ENCODE results near the gene NPHS1.
"Not testable (repeated sequence)": the region's sequence is repeated elsewhere in the genome, so short reads cannot be mapped to it uniquely, and the experiment has no call there.

Gene NPHS1, protein sequence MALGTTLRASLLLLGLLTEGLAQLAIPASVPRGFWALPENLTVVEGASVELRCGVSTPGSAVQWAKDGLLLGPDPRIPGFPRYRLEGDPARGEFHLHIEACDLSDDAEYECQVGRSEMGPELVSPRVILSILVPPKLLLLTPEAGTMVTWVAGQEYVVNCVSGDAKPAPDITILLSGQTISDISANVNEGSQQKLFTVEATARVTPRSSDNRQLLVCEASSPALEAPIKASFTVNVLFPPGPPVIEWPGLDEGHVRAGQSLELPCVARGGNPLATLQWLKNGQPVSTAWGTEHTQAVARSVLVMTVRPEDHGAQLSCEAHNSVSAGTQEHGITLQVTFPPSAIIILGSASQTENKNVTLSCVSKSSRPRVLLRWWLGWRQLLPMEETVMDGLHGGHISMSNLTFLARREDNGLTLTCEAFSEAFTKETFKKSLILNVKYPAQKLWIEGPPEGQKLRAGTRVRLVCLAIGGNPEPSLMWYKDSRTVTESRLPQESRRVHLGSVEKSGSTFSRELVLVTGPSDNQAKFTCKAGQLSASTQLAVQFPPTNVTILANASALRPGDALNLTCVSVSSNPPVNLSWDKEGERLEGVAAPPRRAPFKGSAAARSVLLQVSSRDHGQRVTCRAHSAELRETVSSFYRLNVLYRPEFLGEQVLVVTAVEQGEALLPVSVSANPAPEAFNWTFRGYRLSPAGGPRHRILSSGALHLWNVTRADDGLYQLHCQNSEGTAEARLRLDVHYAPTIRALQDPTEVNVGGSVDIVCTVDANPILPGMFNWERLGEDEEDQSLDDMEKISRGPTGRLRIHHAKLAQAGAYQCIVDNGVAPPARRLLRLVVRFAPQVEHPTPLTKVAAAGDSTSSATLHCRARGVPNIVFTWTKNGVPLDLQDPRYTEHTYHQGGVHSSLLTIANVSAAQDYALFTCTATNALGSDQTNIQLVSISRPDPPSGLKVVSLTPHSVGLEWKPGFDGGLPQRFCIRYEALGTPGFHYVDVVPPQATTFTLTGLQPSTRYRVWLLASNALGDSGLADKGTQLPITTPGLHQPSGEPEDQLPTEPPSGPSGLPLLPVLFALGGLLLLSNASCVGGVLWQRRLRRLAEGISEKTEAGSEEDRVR (N-terminal part only)

DNA sequence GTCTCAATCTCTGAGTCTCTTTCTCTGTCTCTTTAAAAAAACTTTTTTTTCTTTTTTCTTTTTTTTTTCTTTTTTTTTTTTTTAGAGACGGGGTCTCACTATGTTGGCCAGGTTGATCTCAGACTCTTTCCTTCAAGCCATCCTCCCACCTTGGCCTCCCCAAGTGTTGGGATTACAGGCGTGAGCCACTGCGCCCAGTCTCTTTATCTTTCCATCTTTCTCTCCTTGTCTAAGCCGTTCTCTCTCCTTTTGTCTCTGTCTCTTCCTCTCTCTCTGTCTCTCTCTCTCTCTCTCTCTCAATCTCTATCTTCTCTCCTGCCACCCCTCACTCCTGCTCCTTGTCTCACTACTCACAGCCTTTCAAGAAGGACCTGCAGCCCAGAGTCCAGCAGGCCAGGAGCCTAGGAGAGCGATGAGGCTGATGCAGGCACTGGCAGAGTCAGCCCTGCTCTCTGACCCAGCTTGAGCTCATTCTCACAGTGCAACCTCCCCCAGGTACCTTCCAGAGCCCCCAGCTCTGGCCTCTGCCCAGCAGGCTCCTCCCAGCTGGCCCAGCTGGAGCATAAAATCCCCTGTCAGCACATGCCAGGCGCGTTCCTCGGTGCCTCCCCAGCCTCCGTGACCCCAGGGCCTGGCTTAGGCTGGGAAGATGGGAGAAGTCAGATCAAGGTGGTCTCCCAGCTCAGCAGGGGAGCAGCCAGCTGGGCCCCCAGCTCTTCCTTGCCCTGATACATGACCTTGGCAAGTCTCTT is at the start of gene NPHS1:
NPHS1 (minus strand) TSS at position 476 of the 752 bp plus-strand sequence. CDS start 667 bp downstream, outside the sequence.
- no peak for DNase-seq (ENCODE audit: low spot score)

DNA sequence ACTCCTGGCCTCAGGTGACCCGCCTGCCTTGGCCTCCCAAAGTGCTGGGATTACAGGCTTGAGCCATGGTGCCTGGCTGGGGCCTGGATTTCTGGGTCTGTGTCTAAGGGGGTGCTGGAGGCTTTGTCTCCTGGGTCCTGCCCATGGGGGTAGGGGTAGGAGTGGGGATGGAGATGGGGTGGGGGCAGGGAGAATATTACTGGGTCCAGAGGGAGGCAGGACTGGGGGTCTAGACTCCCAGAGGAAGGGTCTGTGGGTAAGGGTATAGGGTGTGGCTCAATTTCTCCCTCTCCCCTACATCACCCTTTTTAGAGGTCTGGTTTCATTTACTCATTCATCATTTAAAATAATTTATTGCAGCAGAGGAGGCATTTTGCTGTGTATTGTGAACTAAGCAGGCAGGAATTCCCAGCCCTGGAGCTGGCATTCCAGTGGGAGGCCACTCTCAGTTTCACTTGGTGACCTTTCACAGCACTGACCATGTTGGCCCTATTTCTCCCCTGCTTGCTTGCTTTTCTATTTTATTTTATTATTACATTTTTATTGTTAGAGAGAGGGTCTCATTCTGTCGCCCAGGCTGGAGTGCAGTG is 48.8 kb upstream of the NPHS1 start:
- DNase-seq (ENCODE audit: low spot score) = no peak

DNA sequence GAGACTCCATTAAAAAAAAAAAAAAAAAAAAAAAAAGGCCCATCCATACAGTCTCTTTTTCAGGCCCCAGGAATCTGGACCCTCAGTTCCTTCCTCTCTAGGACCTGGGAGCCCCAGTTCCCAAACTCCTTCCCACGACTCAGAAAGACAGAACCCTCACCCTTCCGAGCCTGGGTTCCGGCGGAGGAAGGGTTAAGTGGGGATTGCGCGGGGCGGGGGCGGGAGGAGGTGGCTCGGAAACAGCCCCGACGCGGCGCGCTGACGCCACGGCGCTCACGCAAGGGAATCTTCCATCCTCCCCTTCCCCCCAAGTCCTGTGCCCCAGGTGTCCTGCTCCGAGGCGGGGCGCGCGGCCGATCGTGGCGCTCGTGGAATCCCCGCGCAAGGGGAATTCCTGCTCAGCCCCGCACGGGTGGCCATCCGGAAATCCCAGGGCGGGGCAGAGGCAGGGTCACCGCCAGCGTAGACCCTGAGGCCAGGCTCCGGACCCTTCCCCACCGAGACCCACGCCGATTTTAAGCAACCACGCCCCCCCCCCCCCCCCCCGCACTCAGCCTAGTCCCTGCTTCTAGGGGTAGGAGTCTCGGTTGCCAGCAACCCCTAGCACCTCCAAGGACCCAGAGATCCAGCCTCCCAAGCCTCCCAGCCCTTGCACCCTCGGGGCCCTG is 47.4 kb upstream of the NPHS1 start:
- DNase-seq (ENCODE audit: low spot score) = peak; percentile 82

DNA sequence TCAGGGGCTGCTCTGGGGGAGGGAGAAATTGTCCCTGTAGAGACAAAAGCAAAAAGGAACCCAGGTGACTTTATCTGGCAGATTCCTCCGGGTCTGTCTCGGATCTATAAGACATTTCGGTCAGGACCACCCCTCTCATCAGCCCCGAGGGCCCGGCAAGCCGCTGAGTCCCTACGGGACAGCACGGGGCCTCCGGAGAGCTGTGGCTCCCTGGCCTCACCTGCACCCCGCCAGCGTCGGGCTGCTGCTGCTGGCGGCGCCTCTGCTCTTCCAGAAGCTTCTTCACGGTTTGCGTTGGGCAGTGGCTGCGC is 46.1 kb upstream of the NPHS1 start:
- DNase-seq (ENCODE audit: low spot score) = no peak

DNA sequence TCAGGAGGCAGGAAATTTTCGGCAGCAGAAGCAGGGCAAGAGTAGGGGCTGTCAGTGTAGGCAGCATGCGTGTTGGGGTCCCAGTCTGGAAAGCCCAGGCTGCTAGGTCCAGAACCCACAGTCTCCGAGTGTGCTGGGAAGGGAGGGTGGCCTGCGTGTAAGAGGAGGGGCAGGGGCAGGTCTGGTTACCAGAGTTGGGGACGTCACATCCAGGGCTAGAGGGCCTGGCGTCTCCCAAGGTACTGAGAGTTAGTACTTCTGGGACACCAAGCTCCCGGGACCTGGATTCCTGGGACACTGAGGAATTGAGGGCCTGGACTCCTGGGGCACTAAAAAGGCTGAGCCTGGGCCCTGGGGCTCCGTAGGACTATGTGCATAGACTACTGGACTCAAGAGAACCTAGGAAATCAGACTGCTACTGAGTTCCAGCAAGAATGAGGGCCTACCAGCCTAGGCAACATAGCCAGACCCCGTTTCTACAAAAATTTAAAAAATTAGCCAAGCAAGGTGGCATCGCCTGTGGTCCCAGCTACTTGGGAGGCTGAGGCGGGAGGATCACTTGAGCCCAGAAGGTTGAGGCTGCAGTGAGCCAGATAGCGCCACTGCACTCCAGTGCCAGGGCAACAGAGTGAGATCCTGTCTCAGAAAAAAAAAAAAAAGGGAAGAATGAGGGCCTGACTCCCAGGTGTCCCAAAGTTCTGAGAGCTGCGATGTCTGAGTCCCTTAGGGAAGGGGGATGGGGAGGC is 45.6 kb upstream of the NPHS1 start:
- no peak for DNase-seq (ENCODE audit: low spot score)

DNA sequence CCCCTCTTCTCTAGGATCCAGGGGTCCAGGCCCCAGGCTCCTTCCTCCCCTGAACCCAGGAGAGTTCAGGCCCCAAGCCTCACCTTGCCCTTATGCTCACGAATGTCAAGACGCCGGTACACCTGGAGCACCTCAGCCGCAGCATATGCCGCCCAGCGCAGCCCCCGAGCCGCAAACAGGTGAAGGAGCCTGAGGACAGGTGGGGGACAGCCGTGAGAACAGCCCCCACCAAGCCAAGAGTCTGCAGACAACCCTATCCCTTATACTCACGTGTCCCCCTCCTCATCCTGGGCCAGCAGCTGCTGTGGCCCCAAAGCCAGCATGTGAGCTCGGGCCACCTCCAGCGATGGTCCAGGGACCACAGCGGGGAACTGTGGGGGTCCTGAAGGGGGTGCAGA is 44.3 kb upstream of the NPHS1 start:
- DNase-seq (ENCODE audit: low spot score) = no peak

DNA sequence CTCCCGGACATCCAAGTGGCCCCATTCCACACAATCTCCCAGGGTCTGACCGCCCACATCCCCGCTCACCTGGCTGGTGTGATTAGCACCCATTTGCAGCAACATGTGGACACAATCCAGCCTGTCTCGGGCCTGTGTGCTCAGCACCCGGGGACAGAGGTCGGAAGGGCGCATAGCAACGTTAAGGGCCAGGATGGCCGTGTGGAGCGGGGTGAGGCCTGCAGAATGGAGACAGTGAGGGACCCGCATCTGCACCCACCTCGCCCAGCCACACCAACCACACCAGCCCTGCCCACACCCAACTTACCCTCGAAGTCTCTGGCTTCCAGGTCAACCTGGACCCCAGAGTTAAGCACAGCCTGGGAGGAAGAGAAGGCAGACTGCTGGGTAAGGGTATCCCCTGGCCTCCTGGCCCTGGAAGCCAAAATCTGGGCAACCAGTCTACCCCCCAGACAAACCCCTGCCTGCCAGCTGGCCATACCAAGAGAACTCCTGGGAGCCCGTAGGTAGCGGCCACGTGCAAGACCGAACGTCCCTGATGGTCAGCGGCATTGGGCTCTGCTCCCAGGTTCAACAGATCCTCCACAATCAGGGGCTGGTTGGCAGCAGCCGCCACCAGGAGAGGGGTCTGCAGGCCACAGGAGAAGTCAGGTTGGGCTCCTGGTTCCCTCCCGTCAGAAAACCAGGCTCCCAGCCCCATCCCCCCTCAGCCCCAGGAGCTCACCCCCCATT is 43.8 kb upstream of the NPHS1 start:
- no peak for DNase-seq (ENCODE audit: low spot score)

DNA sequence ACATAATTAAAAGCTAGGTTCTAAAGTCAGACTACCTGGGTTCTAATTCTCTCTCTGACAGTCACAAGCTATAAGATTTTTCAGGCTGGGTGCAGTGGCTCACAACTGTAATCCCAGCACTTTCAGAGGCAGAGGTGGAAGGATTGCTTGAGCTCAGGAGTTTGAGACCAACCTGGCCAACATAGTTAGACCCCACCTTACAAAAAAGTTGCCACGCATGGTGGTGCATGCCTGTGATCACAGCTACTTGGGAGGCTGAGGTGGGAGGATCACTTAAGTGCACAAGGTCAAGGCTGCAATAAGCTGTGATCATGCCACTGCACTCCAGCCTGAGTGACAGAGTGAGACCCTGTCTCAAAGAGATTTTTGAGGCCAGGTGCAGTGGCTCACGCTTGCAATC is 42.0 kb upstream of the NPHS1 start:
- DNase-seq (ENCODE audit: low spot score) = no peak

DNA sequence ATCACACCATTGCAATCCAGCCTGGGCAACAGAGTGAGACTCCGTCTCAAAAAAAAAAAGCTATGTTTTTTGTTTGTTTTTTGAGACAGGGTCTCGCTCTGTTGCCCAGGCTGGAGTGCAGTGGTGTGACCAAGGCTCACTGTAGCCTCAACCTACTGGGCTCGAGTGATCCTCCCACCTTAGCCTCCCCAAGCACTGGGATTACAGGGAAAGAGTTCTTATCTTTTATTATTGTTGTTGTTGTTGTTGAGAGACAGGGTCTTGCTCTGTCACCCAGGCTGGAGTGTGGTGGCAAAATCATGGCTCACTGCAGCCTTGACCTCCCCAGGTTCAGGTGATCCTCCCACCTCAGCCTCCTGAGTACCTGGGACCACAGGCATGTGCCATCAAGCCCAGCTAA is 39.5 kb upstream of the NPHS1 start:
- not testable (repeated sequence) for DNase-seq (ENCODE audit: low spot score)

DNA sequence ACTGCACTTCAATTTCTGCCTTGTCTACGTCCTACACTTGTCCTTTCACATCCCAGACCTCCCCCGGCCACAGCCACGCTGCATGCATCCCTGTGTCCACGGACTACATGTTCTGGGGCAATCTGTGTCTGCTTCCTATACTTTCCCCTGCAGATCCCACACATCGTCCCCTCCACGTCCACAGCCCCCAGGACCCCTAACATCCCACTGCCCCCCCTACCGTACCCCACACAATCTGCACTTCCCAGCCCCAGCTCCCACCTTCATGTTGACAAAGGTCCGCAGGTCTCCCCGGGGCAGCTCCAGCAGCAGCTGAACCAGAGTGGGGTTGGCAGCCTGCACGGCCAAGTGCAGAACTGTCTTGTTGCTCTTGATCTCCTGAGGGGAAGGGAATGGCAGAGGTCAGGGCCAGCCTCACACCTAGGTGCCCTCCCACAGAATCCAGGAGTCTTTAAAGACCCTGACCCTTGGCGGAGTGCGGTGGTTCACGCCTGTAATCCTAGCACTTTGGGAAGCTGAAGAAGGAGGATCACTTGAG is 37.9 kb upstream of the NPHS1 start:
- DNase-seq (ENCODE audit: low spot score) = no peak

DNA sequence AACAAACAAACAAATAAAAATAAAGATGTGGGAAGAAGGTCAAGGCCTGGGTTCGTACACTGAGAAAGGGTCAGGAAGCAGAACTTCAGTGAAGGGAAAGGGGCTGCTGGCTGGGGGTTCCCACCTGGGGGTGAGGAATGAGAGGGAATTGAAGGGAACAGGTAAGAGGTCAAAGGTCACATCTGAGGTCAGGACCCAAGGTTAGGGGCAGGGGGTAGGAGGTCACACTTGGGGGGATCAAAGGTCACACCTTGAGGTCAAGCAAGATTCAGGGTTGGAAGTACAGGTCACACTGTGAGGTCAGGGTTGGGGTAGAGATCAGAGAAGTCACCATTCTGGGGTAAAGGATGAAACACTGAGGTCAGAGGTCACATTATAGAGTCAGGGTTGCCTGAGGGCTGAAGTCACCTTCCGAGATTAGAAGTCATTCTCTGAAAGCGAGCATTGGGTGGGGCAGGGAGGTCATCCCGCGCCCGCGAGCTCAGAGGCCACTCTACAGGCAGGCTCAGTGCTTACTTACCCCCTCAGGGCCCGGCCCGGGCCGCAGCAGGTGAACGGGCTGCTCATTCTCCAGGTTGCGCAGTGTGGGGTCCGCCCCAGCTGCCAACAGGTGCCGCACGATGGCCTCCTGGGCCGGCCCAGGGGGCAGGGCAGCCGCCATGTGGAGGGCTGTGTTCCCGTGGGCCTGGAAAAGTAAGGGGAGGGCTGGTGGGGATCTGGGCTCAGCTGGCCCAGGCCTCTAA is 37.2 kb upstream of the NPHS1 start:
- no peak for DNase-seq (ENCODE audit: low spot score)

DNA sequence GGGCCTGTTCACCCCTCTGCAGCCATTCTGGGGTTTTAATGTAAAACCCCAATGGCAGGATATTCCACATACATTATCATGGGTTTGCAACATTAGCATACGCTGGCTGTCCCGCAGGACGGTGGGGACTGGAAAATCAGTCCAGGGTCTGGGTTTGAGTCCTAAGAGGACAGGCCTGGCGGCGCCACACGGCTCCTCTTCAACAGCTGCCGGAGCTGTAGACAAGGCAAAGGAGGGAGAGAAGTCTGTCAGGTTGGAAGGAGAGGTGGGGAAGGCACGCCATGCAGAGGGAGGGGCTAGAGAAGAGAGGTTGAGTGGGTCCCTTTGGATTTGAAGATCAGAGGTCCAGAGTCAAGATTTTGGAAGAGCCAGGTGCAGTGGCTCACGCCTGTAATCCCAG is 36.1 kb upstream of the NPHS1 start:
- DNase-seq (ENCODE audit: low spot score) = no peak

DNA sequence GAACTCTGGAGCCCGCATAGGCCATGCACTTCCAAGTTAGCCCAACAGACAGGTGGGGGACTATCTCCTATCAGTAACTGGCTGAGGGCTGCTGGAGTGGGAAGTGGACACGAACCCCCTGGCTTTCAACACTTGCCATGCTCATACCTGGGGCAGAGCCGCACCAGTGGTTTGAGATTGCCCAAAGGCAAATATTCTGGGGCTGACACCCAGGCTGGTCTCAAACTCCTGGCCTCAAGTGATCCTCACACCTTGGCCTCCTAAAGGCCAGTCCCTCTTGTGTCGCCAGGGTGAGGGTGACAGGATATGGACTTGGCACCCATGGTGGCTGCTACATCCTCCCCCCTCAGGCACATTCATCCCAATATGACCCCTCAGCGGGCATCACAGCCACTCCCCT is 34.9 kb upstream of the NPHS1 start:
- no peak for DNase-seq (ENCODE audit: low spot score)

DNA sequence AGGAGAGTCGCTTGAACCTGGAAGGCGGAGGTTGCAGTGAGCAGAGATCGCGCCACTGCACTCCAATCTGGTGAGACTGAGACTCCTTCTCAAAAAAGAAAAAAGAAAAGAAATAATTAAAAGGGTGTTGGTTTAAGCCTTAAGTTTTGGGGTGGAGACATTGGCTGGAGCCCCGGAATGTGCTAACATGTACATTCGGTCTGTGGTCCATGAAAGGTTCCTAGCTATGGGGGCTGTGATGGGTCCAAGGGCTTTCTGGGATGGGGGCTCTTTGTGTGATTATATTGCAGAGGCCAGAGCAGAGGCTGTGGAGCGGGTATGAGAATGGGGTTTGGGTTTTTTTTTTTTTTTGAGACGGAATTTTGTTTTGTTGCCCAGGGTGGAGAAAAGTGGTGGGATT is 33.6 kb upstream of the NPHS1 start:
- DNase-seq (ENCODE audit: low spot score) = no peak

DNA sequence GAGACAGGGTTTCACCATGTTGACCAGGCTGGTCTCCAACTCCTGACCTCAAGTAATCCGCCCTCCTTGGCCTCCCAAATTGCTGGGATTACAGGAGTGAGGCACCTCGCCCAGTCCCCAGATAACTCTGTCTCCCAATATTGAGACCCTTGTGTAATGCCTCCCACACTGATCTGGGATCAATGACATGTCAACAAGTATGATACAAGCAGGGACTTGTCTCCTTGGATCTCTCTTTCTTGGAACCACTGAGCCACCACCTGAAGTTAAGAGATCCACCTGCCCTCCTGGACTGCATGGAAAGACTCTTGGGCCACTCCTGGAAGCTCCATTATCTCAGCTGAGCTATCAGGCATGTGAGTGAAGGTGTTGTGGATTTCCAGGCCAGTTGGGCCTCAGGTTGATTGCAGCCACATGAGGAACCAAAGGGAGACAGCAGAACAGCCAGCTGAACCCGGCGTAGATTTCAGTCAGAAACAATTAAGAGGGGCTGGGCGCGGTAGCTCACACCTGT is 33.0 kb upstream of the NPHS1 start:
- DNase-seq (ENCODE audit: low spot score) = no peak

DNA sequence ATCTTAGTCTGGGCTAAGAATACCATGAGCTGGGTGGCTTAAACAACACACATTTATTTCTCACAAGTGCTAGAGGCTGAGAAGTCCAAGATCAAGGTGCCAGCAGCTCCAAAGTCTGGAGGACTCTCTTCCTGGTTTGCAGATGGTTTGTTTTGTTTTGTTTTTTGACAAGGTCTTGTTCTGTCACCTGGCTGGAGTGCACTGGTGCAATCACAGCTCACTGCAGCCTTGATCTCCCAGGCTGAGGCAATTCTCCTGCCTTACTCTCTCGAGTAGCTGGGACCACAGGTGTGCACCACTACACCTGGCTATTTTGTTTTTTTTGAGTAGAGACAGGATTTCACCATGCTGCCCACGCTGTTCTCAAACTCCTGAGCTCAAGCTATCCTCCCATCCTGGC is 31.6 kb upstream of the NPHS1 start:
- DNase-seq (ENCODE audit: low spot score) = no peak

DNA sequence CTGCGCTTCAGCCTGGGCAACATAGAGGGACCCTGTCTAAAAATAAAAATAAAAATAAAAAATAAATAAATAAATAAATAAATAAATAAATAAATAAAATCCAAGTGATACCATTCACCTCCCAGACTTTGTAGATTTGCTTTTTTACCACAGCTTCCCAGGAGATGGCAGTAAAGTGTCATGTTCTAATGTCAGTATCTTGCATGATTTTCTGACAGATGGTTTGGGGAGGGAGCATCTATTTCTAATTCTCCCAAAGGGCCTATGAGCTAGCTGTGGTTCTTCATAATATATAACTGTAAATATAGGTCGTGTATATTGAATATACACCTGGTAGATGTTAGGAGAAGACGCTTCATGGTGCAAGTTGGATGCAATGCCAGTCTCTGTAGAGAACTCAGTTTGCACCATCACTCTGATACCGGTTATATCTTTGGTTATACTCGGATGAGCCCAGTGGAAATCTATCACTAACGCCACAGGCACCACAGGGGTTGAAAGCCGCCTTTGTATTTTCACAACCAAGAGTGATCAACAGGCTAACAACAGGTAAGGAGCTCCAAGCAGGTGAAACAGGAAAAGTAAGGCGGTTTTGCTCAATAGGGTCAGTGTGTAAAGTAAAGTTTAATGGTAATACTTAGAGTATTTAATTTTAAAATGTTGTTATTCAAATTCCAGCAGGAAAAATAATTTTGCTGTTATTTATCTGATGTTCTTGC is 30.0 kb upstream of the NPHS1 start:
- DNase-seq (ENCODE audit: low spot score) = peak; percentile 43

DNA sequence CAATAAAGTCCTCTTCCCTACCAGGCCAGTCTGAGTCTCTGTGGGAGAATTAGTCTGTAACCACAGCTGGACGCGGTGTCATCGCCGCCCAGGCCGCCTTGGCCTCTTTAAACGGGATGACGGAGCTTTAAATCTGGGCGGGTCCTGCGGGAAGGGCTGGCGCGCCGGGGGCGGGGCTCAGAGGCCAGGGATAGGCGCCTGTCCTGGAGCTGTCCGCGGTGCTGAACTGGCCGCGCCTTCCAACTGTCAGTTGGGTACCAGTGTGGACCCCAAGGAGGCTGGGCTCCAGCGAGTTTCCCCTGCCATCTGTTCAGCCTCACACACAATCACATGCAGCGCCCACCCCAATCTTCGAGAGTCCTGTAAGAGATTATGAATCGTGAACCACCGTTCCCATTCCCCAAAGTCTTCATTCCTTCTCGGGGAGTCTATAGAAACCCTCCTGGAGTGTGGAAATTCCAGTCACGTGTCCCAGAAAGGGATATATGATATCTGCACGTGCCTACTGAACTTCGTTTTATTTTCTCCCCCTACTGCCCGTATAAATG is 27.5 kb upstream of the NPHS1 start:
- peak; percentile 84 for DNase-seq (ENCODE audit: low spot score)

All from LoVo (cell line).